Middle frontal gyrus (tissue), 1 donor: Measurements from ENCODE around the gene BICC1.

Experiments
- DNase-seq: peaks from one replicate; pipeline ENCODE4 v3.0.0-alpha.2; 2015; ENCODE audit warnings: low spot score; ENCODE audit errors: extremely low spot score

BICC1 gene

DNA sequence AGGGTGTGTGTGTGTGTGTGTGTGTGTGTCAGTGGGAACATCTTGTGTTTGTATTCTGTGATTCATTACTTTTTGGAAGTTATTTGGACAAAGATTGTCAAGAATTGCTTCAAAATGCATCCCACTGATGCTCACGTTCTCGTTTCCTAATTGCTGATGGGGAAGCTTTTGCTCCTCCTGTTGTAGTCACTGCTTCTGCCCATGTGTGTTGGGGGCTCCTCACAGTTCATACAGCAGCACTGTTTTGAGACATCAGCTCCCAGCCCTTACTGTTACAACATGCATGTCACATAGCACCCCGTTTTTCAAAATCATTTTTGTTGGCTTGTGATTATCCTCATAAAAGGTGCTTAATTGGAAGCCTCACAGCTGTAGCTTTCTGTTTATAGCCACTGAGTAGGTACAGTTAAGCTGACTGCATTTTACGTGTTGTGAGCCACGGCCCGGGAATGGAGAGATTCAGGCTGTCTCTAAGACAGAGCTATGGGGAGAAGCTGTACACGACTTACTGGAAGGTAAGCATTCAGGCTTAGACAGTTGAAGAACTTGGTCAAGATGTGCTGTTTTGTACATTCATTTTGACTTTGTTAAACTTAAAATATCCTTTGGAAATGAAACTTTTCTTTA, 87.4 kb downstream of the BICC1 start:
- DNase-seq, result no peak

DNA sequence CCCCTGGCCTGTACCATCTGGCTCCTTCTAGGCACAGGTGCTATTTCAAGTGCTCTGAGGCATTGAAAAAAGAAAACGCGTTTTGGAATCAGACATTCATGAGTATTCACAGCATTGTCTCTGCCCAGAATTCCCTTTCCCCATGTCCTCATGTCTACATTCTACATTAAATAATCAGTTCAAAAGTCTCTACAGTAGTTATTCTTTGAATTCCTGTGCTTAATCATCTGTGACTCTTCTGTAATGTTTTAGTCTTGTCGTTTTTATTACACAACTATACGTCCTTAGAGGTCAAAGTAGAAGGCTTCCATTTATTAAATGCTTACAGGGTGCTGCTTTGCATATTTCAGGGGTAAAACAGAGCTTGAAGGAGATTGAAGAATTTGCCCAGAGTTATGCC, 95.7 kb downstream of the BICC1 start:
- DNase-seq, result no peak

DNA sequence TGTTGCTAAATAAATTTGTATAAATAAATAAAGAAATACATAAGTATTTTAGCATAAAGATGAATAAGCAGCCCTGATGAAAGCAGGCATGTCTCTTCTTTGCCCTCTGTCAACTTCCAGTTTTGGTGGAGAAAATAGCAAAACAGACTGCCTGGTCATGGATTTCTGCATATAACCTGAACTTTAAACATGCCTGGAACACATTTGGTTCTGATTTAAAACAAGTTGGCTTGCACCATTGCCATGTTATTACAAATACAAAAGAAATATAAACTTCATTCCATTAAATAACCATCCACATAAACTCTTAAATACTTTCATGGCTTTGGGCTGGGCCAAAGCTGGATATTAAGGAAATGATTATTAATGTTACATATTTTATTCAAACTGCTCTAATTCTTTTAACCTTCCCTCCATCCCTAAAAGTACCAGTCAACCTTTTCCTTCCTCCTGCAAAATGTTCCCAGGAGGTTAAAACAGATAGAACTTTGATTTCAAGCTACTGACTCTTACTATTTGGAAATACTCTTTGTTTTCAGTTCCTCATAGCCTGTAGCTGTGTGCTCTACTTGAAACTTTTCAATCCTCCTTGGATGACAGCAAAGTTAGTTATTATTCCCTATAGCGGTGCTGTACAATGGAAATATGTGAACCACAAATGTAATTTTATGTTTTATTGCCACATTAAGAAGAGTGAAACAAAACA, 96.3 kb downstream of the BICC1 start:
- DNase-seq, result no peak

DNA sequence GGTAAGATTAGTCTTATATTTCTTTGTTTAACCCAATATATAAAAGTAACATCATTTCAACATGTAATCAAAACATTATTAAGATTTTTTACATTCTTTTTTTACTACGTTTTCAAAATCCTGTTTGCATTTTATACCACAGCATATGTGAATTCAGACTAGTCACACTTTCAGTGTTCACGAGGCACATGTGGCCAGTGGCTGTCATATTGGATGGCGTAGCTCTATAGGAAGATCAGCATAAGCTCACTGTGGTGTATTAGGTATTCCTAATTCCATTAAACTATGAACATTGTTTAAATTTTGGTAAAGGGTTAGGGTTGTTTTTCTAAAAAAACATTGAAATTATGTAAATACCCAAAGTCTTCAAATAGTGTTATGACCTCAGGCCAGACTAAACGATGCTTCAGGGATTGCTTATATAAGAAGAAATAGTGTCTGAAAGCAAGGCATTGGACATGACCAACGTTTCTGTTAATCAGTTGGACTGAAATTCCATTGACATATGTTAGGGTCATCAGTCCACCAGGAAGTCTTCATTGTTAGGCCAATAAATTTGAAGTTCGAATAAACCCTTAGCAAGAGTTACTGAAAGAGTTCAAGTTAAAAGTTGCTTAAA, 97.0 kb downstream of the BICC1 start:
- no peak for DNase-seq

DNA sequence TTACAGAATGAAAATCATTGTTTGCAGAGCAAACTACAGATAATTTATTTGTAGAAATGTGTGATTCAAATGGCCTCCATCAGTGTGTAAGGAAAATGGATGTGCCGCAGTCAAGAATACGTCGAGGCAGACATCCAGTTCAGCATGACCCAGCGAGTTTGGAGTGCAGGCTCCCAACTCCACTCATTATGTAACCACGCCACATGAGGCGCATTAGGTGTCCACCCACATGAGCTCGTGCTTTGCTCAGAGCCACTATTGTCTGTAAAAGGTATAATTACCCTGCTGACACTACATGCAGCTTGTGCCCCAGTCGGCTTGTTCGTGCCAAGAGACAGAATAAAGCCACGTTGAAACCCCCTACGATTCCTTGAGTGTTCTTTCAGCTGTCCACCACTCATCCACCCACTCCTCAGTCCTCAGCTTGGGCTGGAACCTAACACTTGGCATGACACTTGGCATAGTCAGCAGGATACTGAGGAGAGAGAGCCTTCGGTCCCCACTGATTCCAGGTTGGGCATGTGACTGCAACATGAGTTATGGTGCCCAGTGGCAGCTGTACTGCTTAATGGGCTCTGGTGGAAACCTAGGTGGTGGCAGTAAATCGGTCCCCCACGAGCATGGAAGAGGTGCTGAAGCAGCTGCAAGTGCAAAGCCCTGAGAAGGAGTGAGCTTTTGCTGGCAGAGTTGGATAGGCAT, 102.7 kb downstream of the BICC1 start:
- DNase-seq, result no peak

DNA sequence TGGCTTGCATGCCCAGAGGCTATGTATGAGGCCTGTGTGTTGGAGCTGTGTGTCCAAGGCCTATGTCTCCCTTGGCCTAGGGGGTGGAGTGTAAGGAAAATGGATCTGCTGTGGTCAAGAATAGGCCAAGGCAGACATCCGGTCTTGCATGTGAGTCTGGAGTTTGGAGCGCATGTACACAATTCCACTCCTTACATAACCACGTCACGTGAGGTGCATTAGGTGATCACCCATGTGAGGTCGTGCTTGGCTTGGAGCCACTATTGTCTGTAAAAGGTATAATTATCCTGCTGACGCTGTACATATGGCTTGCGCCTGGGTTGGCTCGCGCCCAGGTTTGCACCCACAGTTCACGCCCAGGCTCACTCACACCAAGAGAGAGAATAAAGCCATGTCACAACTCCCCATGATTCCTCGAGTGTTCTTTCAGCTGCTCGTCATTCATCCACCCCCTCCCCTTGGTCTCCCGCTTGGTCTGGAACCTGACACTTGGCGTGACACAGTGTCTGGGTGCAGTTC, 105.5 kb downstream of the BICC1 start:
- DNase-seq, result no peak

DNA sequence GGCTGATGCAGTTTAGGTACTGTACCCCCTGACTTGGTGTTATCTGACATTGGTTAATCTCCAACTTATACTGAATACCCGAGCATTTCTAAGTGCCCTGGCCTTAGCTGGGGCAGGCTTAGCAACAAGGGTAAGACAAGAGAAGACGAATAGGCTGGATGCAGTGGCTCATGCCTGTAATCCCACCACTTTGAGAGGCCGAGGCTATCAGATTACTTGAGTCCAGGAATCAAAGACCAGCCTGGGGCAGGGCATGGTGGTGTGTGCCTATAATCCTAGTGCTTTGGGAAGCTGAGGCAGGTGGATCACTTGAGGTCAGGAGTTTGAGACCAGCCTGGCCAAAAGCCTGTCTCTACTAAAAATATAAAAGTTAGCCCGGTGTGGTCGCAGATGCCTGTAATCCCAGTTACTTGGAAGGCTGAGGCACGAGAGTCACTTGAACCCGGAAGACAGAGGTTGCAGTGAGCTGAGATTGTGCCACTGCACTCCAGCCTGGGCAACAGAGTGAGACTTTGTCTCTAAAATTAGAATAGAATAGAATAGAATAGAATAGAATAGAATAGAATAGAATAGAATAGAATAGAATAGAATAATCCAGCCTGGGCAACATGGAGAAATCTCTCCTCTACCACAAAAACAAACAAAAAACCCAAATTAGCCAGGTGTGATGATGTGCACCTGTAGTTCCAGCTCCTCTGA, 108.9 kb downstream of the BICC1 start:
- DNase-seq, result no peak

DNA sequence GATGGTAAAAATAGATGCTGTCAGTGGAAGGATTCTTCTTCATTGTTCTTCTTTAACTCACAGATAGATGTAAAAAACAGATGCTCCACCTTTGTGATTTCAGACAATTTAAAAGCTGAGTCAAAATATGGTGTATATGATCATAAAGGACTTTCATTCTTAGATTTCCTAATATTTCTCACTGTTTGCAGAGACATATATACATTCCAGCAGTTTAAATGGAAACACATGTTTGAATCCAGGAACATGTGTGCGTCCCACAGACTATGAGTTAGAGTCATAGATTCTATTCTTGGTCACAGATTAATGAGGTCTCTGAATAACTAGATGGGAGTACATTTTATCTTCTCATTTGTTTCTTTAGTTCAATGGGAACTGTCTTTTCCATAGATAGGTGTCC, 109.6 kb downstream of the BICC1 start:
- DNase-seq, result no peak

DNA sequence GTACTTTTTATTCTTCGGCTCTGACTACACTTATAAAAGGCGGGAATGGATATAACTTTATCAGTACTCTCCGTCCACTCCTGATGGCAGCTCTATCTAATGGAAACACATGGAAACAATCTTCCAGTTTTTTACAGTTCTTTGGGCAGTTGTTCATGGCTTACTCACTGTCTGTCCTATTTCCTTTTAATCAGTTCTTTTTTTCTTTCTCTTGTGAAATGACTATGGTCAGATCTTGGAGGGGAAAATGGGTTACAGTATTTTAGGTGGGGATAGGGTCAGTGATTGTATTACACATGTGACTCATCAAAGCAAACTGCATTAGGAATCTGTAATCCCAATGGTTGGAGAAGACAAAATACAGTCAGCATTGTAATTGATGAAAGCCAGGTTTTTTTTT, 112.4 kb downstream of the BICC1 start:
- DNase-seq, result no peak

DNA sequence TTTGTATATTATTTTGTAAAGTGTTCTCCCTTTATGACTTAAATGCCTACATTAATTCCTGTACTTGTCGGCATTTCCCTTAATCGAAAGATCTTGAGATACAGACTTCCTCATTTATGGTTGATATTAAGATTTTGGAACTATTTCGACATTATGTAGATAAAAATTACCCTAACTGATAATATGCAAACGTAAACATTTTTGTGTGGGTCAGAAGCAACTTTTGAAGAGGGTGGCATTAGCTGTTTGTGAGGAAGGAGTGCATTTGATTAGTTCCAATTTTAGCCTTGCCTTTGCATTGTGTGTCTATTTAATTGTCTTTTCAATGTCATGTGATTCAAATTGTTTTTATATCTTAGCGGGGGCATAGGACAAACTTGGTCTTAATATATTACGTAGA, 114.7 kb downstream of the BICC1 start:
- DNase-seq, result no peak

DNA sequence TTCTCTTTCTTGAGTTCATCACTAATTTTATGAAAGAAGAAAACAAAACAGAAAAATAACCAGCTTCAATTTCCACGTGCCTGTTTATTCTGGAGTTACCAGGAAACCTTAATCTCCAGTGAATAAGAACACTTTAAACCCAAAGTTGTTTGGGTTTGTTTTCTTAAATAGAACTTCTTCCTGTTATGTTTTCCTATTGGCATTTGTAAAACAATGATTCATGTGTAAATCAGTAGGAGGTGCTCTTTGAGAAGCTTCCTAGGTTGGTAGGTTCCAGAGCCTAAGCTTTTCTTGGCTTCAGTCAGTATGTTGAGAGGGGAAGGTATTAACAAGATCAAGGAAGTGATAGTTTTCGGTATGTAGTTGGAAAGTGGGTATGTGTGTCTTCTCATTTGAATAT, 119.0 kb downstream of the BICC1 start:
- no peak for DNase-seq

DNA sequence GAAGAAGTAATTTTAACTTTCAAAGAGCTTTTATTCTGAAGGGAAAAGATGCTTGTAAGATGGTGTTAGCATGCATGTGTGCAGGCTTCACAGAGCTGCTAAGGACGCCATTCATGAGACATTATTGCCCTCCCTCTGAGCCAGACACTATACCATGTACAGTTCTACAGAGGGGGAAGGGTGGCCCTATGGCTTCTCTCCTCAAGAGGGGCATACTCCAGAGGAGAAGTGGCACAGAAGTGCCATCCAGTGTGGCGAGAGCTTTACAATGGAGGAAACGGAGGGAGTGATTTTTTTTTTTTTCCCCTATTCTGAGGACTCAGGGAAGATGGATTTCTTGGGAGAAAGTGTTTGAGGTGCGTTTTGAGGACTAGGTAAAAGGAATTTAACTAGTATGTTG, 119.5 kb downstream of the BICC1 start:
- DNase-seq, result no peak

DNA sequence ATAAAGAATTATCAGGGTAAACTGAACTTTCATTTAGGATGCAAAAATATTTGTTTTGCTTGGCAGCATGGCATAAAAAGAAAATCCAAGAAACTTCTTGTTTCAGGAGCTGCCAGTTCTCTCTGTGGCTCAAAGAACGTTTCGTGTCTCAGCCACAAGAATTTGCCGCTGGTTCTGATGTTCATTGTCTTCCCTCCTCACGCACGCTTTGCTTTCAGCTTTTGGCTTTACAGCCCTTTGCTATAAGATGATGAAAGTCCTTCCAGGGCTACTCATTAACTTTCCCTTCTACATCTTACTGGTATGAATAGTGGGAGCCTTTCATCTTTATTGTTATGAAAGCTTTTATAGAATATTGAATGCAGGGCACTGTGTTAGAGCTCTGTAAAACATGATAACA, 124.7 kb downstream of the BICC1 start:
- no peak for DNase-seq

DNA sequence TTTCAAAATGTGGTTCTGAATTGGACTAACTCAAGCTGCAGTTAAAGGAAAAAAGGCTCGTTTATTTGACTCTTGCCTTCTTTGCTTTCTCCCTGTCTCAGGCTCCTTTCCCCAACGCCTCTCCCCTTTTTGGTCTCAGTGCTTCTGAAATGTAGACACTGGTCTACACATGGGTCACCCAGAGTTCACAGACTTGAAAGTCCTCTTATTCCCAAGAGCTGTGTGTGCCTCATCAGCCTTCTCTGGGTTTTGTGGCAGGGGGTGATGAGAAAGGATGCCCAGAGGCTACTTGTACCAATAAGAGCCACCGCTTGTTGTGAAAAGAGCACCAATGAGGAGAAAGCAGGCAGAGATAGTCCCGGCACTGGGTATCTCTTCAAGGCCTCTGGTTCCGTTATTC, 125.7 kb downstream of the BICC1 start:
- DNase-seq, result no peak

DNA sequence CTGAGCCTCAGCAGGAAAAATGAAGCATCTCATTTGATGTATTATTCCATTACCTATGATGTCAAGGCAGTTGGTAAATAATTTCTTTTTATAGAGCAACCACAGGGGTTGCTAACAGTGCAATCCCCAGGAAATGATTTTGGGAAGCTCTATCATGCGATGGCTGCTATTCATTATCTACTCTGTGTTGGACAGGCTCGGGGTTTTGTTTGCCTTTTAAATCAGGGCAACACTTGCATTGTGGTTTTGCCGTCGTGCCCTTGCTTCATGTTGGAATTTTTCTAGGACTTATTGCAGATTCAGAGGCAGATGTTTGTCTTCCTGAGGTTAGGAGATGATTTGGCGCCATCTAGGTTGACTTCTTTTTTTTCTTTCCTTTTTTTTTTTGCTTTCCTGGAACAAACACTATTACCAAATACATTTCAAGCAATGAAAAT, 128.4 kb downstream of the BICC1 start:
- no peak for DNase-seq

DNA sequence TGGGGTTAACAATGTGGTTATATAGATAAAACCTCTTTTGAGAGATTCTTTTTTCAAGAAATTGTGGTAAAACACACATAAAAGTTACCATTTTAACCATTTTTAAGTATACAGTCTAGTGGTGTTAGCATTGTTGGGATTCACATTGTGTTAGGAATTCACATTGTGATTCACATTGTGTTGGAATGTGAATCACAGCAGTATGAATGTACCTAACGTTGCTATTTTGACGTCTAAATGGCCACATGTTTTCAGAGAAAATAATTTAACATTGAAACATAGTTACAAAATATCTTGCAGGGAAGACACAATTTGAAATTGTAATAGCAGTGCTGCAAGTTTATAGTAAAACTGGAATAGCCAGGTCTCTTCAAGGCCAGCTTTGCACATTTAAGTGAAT, 129.0 kb downstream of the BICC1 start:
- no peak for DNase-seq

DNA sequence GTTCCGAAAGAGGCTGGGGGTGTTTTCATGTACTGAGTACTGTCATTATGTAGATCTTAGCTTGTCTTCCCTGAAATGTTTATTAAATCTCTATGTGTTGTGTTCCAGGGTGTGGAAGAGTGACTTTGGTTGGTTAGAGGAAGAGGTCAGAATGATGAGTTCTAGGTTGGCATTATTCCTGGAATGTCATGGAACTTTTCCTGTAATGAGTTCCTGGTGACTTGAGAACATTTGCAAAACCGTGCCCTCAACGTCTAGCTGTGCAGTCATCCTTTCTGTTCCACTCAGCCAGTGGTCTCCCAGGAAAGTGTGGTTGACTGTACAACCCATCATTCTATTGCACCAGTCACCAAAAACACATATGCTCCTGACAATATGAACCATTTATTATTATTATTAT, 129.6 kb downstream of the BICC1 start:
- no peak for DNase-seq

DNA sequence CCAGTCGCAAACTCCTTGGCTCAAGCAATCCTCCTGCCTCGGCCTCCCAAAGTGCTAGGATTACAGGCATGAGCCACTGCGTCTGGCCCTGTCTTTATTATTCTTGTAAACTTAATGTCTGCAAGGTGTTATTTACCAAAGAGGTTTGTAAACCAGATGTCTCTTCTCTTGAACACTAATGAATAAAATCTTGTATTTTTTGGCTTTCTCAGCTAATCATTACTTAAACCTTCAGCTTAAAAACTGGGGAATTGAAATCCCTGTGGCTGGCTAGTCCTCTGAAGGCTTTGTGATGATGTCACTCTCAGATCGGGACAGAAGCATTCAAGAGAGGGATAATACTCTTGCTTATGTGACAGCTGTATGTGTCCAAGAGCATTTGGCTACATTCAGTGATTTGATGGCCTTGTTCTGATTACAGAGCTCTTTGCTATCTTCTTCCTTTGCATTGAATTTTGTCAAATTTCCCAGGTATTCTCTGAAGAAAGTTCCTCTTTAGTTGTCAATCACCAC, 130.3 kb downstream of the BICC1 start:
- DNase-seq, result no peak

DNA sequence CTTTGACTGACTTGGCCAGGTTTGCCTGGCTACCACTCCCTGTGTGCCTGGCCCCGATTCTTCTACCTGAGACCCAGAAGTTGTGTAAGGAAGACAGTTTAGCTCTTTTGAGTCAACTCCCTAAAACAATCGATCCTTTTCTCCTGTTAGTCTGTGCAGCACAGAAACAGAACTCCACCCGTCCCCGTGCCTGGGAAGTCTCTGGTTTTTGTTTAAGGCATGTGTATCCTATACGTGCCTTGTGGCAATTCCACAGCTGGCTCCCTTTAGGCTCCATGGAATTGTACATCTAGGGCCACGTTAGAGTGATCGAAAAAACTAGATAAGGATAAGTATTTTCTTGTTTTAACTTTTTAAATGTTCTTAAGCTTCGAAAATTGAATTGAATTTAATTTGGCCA, 131.6 kb downstream of the BICC1 start:
- DNase-seq, result no peak

DNA sequence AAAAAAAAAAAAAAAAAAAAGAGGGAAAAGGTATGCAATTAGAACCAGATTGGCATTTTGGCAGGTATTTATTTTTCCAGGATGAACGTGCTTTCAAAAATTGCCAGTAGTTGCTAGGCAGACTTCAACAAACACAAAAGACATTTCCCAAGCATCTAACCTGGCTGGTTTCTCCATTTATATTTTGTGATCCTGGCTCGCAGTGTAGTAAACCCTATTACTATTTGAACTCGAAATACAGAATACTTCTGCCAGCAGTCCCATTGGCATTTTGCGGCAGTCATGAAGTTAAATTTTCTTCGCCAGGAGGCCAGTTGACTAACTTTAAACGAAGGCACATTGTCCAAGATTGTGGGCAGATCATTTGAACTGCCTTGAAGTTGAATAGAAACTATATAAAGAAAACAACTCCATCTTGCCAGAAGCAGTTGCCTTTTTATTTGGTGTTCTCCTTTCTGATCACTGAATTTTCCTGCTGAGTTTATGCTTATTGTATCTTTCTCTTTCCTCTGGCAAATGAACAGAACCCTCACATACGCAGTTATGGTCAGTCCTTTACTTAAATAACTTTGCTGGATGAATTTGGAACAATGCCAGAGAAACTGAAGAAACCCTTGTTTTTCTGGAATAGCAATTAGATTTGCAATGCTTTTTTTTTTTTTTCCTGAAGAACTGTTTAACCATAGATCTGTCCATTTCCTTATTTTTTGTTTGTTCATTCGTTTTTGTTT, 132.9 kb downstream of the BICC1 start:
- DNase-seq, result no peak
